GM21381 (cell line): Measurements from ENCODE around the gene PKIB.

Source experiments
- ATAC-seq: cut with Tn5 transposase; IDR thresholded peaks from one replicate; pipeline ENCODE4 v1.9.1; 2021; ENCODE audit warnings: mild to moderate bottlenecking, moderate library complexity; ENCODE audit not compliant: unreplicated experiment

Gene PKIB

DNA sequence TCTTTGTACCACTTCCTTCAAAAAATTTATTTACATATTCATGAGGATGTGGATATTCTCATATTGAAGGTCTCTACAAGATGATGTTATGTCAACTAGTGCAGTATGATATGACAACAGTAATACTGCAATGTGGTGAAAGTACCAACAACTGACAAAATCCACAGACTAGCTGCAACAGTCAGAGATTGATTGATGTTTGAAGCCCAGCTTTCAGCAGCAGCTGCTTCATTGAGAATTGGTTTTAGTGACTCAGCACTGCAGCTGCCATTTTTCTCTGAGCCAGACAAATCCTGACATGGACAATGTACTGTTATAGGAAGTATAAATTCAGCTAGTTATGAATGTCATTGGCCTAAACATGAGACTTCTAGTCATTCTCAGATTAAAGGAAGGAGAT, 53.8 kb downstream of the PKIB start:
- no peak for ATAC-seq

DNA sequence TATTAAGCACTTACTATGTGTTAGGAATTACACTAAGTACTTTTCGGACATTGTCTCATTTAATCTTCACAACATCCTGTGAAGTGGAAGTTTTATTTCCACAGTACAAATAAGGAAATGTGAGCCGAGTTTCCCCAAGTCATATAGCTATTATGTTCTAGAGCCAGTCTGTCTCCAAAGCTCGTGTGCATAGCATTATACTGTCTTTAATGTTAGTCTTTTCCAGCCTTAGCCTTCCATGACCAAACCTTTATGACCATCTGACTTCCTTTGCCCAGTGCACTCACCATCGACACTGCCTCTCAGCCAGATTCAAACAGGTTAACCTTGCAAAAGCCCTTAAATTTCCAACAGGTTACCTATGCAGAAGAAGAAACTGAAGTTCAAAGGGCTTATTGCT, 55.7 kb downstream of the PKIB start:
- ATAC-seq: no peak

DNA sequence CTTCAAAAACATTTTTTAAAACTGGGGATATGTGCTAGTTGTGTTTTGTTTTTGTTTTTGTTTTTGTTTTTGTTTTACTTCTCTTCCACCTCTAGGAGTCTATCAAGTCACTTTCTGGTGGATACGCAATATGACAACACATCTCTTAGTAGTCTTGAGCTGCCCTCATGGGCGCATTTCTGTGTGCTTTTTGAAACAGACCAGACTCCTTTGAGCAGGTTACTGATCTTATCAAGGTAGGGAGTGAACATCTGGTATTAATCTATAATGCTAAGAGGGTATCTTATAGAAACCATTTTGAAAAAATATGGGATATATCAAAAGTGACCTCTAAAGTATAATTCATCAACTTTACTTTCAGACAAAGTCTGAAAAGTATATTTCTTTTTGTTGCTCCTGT, 56.2 kb downstream of the PKIB start:
- ATAC-seq: no peak

DNA sequence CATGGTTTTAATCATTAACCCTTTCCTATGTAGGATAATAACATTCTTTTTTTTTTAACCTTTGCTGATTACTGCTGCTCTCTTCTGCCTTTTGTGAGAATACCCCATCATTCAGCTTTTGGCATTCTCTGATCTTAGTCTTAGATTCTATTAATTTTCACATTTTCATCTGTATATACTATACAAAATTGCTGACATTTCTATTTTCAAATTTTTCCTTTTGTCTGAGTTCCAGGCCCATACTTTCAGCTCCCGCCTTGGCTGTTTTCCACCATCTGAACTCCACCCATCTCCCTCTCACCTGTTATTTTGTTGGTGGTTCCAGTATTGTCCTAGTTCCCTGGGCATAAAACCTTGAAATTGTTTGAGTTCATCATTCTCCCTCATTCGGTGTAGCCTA, 59.2 kb downstream of the PKIB start:
- ATAC-seq: no peak

DNA sequence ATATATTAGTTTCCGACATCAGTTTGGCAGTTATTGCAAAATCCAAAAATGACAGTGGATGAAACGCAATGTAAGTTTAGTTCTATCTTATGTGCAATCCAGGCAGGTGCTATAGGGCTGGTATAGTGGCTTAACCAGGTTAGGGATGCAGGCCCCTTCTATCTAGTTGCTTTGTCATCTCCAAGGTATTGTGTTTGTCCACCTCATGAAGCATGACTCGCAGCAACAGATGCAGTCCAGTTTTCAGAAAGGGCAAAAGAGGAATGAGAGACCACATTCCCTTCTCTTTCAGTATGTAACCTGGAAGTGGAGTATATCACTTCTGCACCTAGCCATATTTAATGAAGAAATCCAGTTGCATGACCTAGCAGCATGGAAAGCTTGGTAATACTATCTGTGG, 59.7 kb downstream of the PKIB start:
- no peak for ATAC-seq

DNA sequence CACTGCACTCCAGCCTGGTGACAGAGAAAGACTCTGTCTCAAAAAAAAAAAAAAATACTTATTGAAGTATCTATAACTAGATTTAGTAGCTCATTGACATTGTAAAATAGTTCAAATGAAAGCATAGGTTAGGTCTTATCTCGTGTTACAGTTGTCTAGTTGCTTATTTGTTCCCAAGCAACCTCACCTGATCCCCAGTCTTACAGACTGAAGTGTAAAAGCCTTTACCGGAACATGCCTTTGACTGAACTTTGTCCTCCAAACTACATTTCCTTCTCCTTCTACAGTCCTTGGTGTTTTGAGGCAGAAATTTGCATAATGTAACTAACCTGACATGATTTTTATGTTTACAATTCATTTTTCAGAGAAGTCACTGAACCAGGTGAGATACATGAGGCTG, 61.0 kb downstream of the PKIB start:
- ATAC-seq: no peak

DNA sequence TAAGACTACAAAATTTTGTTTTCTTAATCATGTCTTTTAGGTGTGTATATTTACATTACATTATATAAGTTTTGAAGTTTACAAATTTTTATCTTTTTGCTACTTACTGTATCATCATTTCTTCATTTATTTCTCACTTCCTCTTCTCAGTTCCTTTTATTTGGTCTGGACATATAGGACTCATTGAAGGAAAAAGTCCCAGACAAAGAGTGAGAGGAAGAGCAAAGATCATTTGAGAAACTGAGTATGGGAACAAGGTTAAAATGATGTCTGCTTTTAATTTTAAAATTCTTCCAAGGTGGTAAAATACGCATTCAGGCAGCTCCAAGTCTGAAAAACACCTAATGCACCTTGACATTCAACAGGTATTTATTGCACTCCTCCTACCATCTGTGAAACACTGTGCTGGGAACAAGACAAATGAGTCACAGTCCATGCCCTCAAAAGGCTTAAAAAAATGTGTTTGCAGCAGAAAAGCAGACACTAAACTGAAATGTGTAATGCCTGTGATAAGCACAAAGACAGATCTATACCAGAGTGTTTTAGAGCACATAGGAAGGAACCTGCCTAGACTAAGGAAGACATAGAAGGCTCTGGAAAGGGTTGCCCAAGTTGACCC, 63.2 kb downstream of the PKIB start:
- no peak for ATAC-seq

DNA sequence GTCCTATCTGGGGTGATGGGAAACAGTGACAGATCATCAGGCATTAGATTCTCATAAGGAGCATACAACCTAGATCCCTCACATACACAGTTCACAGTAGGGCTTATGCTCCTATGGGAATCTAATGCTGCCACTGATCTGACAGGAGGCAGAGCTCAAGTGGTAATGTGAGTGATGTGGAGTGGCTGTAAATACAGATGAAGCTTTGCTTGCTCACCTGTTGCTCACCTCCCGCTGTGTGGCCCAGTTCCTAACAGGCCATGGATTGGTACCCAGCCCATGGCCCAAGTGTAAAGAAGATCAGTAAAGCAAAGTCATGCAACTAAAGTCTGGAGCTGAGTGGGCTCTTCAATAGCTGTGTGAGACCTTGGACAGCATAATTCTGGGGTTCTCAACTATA, 65.9 kb downstream of the PKIB start:
- ATAC-seq: no peak

DNA sequence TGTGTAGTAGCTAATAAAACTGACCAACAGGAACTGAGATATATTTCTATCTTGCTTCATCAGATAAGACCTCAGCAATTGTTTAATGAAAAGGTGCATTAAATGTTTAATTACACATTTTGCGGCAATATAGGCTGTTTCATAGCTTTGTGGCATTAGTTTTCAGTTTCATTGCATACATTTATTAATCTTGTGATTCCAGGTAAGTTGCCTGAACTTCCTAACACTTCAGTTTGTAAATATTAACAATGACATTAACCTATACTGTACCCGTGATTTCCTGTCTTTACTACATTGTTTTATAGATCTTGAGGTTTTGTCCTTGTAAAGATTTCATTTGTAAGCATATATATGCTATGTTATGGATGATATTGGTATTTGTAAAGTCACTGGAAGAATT, 66.5 kb downstream of the PKIB start:
- no peak for ATAC-seq

DNA sequence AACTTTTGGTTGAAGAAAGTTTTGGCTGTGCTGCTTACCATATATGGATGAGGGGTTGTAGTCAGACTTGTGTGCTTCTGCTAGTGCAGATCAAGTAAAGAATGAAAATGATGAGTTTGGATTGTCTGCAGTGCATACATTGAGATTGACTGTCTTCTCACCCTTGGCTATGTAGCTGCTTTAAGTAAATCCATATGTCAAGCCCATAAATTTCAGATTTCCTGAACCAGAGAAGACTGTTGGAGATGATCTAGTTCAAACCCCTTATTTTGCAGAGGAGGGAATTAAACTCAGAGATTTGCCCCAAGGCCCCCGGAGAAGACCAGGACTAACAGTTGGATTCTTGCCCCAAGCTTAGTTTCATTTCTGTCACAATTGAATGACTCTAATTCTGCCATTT, 67.2 kb downstream of the PKIB start:
- ATAC-seq: no peak

DNA sequence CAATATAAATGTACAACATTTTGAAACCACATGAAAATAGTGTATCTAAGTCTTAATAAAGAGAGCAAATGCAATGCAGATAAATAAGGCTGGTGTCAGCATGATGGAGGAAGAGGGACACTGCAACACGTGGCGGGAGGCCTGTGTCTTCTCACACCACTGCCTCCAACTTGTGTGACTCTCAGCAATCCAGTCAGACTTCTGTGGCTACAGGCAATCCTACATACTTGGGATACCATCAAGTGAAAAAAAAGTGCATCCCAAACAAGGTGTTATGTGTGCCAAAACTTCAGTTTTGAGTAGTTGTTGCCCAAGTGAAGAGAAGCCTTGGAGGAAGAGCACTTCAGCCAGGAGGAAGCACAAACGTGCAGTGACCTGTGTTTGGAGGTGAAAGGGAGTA, 68.6 kb downstream of the PKIB start:
- no peak for ATAC-seq

DNA sequence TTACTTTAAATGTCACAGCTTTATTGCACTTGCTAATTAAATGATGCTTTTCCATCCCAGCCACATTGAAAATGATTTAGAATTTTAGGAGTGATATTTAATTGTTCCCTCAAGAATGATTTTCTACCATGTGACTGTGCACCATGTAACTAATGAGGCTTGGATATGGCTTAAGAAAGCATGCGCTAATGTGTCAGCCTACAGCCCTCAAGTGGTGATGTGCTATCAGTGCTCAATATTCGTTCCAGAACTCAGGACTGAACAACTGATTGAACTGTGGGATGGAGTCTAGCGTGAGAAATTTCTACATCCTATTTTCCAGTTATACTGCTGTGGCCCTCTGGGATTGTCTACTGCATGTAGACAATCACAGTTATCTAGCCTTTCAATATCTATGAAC, 71.5 kb downstream of the PKIB start:
- no peak for ATAC-seq

DNA sequence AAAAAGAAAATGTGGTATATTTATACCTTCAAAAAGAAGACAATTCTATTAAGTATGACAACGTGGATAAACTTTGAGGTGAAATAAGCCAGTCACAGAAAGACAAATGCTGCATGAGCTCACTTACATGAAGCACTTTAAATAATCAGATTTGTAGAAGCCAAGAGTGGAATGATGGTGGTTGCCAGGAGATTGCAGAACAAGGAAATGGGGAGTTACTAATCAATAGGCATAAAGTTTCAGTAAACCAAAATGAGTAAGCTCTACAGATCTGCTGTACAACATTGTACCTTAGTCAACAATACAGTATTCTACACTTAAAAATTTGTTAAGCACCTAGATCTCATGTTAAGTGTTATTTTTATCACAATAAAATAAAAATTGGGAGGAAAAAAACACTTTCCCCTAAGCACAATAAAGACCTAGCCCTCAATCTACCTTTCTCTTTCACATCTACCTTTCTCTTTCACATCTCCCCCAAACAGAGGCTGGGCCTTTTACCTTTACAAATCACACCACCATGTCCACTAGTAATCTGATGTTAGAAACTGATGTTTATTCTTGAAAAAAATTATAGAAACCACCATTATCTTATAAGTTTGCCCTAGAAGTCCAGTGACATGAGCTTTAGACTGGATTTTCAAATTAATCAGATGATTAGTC, 73.9 kb downstream of the PKIB start:
- ATAC-seq: no peak

DNA sequence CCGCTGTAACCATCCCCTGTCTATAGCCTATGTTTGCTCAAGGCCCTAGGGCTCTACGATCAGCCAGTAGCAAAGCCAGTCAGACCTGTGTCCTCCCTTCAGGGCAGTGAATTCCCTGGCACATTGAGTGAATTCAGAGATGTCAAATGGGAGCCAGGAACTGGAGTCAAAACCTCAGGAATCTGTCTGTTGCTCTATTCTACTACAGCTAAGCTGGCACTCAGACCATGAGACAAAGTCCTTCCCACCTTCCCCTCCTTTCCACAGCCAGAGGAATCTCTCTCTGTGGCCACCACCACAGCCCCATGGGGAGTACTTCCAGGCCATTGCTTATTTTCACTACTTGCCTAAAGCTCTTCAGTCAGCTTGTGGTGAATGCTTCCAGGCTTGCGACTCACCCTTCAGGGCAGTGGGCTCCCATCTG, 82.0 kb downstream of the PKIB start:
- ATAC-seq: no peak

DNA sequence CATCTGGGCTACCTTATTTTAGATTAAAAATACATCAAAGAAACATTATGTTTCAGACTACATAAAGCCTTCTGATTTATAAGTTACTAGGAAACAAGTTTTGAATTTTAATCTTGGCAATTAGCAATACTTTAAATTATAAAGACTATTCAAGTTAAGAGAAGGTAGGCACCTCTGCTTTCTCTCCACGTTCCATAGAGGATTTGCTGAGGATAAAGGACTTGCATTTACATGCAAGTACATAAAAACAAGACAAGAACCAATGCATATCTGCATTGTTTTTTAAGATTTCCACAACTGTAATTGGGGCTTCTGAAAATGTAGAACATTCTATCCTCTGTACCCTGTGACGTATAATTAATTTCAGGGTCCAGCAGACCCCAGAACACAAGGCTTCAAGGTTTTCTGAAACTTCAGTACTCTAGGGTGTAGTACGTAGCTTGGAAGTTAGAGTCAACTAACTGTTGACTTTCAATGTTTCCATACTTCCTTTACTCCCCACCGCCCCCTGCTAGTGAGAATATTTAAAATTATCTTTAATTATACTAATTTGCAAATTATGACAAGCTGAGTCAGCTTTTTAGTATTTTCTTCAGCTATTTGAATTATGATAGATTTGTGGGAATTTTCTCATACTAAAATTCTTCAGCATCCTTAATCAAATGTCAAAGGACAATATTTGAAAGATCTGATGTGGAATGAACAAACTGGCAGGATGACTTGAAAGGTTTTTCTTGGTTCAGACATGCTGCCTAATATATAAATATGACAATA, 82.8 kb downstream of the PKIB start:
- ATAC-seq: no peak

DNA sequence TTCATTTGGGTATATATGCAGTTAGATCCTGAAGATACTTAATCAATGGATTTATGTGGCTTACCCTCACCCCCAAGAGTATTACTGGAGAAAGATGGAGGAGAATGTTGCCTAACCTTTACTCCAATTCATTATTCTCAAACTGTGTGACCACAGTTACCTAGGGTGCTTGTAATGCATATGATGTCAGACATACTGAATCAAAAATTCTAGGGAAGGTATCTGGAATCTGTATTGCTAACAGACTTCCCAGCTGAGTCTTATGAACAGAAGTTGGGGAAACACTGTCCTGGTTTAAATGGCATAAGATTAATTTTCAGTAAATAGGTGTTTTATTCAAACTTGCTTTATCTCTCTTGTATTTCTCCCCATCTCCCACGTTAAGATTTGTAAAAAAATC, 83.9 kb downstream of the PKIB start:
- ATAC-seq: no peak

DNA sequence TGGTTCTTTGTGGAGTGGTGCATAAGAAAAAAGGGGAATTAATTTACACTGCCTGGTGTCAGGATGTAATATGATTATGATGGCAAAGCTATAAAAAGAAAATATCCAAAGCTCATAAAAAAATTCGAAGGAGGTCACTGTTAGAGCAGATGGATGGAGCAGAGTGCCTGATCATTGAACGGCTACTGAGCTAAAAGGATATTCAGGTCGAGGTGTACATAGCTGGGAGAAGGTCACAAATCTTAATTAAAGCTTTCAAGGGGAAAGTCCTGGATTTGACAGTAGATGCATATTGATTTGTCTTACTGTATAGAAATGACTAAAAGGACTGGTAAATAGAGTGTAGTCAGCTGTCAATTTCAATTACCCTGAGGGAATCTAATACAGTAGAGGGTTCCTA, 84.4 kb downstream of the PKIB start:
- no peak for ATAC-seq

DNA sequence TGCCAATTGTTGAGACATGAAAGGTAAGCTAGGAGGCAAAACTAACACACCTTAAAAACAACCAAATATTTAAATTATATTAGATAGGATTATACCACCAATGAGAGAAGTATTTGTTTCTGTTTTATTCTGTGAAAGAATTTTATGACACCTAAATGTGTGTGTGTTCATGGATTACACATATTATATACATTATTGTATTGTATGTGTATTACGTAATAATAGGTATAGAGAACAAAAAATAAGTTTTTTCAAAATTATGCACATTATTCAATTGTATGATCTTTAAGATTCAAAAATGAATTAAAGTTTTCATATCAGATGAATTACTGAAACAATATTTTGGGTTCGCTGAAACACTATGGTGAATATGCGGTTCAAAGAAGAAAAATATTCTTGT, 85.0 kb downstream of the PKIB start:
- ATAC-seq: no peak

DNA sequence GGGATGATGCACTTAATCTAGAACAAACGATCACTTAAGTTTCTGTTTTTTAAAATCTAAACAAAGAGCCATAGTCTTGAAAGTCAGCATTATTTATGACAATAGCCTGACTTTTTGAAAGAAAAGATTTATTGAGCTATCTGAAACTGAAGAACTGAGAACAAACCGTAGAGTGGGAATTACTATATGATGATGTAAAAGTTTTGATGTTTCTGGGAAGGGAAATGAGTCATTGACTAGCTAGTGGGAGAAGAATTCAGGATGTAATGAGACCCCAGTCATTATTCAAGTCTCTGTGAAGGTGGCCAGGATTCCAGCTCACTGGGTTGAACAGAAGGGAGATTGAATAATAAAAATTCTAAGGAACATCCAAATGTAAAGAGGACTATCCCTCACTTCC, 85.9 kb downstream of the PKIB start:
- no peak for ATAC-seq

DNA sequence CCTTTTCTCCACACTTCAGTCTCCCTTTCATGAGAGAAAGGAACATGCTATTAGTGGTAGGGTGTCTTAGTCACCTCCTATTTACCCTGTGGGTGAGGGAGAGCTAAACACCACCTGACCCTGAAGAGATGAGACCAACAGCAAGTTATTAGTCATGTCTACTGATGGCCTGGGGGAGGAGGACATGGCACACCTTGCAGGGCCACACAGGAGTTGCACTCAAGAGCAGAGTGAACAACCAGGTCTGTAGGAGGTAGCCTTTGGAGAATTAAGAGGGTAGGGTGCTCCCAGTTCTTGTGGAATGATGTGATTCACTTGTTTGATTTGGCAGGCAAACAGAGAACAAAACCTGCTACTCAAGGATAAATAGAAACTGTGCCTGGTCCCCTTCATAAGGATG, 86.6 kb downstream of the PKIB start:
- ATAC-seq: no peak

DNA sequence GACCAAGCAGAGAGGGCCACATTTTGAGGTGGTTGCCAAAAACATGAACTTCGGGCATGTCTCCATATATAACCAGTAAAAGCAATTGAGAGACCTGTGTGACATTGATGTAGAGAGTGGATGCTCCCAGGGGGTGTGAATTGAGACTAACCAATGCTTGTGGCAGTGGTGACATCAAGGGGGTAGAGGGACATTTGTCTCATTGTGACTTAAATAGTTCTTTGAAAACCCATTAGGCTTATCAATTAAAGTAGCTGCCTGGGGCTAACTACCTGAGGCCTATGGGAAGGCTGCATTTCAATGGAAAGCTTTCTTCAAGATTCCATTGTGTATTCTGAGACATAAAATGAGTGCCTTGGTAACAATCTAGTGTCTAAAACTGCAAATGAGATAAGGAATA, 87.3 kb downstream of the PKIB start:
- no peak for ATAC-seq

DNA sequence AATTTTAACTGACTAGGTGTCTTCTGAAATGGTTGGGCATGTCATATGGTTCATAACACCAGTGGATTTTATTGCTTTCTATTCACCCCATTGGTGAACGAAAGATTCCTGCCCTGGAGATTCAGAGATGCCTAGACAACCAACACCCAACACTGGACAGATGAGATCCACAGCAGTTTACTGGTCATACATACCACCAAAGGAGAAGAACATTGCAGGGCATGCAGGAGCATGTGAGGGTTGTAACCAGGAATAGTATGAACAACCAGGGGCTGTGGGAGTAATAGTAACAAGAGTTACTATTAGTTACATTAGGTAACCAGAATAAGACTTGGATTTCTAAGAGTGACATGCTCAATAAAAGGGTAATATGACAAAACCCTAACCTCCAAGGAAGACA, 91.5 kb downstream of the PKIB start:
- no peak for ATAC-seq
